Hindlimb muscle (tissue), 1 donor: Measurements from ENCODE around the gene HSP90AA1. TPM values are rescaled to one million over a fixed set of nuclear protein-coding genes. Genes with fewer than 3 reads are reported as not detected.
A peak's percentile ranks its signal among the peaks of the same experiment; 100 is the strongest.
"Not testable (repeated sequence)": the region's sequence is repeated elsewhere in the genome, so short reads cannot be mapped to it uniquely, and the experiment has no call there.

ENCODE experiments used
- DNase-seq: peaks from one replicate; pipeline ENCODE4 v3.0.0-alpha.2; 2013
- polyA plus RNA-seq: library from polyadenylated mRNA; unstranded; fragments of 120-200 nt; gene quantifications from one replicate; pipeline ENCODE4 v1.2.1, GENCODE V29; 2013; ENCODE audit not compliant: insufficient read length

Gene HSP90AA1
- 266 TPM for polyA plus RNA-seq

DNA sequence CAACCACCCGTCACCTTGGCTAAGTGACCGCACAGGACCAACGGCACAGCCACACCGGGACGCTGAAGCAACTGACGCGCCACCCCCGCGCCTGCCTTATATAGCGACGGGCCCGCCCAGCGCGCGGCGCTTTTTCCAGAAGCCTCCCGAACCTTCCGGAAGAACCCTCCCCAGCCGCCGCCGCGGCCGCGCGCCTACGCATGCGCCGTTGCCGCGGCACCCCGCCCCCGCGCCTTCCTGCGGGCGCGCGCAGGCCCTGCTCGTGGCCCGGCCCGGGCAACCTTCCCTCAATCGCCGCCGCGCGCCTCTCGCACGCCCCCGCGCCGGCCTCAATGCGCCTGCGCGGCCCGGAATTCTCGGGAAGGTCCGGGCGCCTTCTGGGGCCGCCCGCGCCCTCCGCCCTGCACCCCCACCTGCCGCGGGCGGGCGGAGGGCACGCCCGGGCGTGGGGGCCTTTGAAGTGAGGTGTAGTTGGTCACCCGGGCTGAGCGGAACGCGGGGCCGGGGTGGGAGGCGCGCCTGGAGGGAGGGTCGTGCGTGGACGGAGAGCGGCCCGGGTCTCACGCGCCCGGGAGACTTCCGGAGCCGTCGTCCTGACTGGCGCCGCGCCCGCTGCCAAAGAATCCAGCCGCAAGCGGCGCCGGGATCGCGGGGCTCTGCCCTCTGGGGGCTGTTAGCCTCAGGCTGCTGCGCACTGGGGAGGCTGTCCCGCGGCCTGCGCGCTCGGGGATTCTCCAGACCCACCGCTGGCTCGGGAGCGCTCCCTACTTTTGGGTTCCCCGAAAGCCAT is at the start of gene HSP90AA1:
Gene HSP90AA1 (minus strand): TSS at position 73 of the 790 bp plus-strand sequence. CDS start 666 bp downstream, outside the sequence.
- DNase-seq: peak; percentile 96

DNA sequence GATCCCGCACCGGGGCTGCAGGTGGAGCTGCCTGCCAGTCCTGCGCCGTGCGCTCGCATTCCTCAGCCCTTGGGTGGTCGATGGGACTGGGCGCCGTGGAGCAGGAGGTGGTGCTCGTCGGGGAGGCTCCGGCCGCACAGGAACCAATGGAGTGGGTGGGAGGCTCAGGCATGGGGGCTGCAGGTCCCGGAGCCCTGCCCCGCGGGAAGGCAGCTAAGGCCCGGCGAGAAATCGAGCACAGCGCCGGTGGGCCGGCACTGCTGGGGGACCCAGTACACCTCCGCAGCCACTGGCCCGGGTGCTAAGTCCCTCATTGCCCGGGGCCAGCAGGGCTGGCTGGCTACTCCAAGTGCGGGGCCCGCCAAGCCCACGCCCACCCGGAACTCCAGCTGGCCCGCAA is 48.6 kb upstream of the HSP90AA1 start:
- DNase-seq: not testable (repeated sequence)

DNA sequence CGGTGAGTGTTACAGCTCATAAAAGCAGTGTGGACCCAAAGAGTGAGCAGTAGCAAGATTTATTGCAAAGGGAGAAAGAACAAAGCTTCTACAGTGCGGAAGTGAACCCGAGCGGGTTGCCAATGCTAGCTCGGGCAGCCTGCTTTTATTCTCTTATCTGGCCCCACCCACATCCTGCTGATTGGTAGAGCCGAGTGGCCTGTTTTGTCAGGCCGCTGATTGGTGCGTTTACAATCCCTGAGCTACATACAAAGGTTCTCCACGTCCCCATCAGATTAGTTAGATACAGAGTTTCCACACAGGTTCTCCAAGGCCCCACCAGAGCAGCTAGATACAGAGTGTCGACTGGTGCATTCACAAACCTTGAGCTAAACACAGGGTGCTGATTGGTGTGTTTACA is 47.9 kb upstream of the HSP90AA1 start:
- not testable (repeated sequence) for DNase-seq

DNA sequence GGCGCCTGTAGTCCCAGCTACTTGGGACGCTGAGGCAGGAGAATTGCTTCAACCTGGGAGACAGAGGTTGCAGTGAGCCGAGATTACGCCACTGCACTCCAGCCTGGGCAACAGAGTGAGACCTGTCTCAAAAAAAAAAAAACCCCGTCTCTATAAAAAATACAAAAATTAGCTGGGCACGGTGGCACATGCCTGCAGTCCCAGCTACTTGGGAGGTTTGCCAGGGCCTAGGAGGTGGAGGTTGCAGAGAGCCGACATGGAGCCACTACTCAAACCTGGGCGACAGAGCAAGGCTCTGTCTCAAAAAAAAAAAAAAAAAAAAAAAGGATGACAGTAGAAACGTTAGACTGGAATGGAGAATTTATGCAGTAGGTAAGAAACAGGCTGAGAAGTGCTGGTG is 47.2 kb upstream of the HSP90AA1 start:
- not testable (repeated sequence) for DNase-seq

DNA sequence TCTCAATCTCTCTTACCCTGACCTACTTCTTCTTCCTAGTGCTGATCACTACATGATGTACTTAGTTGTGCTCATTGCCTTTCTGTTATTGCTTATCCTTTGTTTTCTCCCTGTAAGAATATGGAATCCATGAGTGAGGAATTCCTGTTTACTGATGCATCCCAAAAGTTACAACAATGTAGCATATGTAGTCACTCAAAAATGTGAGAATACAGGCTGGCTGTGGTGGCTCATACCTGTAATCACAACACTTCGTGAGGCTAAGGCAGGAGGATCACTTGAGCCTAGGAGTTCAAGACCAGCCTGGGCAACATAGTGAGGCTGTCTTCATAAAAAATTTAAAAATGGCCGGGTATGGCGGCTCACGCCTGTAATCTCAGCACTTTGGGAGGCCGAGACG is 44.9 kb upstream of the HSP90AA1 start:
- DNase-seq: no peak

DNA sequence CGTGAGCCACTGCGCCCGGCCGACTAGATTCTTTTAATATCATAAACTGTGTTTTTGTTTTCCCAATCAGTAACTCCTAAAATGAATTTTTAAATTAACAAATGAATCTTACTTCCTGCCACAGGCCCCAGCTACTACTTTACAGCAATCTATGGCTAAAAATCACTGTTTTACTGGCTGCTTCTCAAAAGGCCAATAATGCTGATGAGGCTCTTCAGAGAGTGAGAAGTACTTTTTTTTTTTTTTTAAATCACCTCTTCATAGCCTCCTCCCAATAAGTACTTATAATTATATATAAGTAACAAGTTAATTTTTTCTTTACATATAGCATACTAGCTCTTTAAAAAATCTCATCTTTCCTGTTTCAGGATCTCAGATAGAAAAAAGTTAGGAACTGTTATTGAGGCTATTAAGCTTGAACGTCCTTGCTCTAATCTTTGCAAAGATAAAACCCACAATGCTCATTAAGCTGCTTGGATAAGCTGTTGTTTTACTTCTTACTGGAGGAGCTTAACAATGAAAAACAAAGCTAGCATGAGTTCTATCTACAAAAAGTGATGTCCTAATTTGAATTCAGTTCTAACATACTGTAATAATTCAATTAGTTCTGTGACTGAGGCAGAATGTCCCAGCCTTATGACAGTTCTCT is 40.1 kb upstream of the HSP90AA1 start:
- DNase-seq: no peak

DNA sequence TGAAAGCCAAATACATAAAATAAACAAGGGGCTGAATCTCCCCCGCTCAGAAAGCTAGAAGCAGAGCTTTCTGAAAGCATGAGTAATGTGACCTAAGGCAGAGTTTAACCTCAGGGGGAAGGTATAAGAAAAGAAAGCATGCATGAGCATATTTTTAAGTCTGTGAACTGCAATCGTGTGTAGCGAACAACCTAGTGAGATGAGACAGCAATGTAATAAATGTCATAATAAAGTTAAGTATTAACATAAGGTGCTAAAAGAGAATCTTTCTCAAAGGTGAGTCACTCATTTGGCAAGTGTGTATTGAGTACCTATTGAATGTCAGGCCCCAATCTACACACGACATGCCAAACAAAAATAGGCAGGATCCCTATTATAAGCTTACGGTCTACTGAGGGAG is 38.7 kb upstream of the HSP90AA1 start:
- no peak for DNase-seq

DNA sequence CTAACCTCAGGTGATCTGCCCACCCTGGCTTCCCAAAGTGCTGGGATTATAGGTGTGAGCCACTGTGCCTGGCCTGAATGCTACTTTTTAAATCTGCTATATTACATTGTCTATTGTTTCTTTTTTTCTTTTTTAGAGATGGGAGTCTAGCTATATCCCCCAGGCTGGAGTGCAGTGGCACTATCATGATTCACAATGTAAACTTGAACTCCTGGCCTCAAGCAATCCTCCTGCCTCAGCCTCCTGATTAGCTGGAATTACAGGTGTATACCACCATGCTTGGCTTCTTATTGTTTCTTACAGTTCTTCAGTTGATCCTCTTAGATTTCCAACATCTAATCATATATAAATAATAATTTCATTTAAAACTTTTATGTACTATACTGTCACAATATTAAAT is 37.6 kb upstream of the HSP90AA1 start:
- DNase-seq: no peak

DNA sequence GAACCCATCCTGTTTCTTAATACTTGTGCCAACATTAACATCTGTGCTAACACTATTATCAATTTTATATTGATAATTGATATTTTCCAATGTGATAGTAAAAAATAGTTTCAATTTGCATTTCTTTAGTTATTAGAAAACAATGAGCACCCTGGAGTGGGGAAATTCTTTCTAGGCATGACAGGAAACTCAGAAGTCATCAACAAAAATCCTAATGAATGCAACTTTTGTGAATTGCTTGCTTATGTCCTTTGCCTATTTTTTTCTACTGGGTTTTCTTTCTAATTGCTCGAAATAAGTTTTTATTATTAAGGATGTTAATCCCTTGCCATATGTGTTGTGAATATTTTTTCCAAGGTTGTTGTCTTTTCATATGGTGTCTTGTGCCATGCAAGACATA is 34.7 kb upstream of the HSP90AA1 start:
- no peak for DNase-seq

DNA sequence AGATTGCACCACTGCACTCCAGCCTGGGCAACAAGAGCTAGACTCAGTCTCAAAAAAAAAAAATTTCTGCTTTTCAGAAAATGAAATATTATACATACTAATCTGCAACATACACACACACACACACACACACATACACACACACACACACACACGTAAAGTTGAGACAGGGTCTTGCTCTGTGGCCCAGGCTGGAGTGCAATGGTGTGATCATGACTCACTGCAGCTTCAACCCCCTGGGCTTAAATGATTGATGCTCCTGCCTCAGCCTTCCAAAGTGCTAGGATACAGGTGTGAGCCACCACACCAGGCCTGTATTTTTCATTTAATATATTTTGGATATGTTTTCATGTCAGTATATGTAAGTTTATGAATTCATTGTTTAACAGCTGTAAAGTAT is 34.0 kb upstream of the HSP90AA1 start:
- DNase-seq: no peak

DNA sequence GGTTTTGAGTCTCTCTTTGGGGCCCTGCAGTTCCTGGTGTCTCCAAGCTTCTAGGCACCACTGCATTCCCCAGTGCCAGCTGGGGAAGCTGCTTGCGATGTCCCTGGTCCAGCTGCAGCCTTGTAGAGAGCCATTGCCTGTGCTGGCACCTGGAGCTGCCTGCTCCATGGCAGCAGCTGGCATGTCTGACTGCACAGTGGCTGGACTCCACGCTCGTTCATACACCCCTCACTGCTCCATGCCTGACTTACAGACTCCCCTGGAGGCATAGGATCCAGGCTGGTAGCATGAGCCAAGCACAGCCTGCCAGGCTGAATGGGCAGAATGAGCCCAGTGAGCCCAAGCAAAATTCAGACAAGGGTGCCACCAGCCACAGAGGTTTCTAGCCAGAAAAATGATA is 31.0 kb upstream of the HSP90AA1 start:
- no peak for DNase-seq

DNA sequence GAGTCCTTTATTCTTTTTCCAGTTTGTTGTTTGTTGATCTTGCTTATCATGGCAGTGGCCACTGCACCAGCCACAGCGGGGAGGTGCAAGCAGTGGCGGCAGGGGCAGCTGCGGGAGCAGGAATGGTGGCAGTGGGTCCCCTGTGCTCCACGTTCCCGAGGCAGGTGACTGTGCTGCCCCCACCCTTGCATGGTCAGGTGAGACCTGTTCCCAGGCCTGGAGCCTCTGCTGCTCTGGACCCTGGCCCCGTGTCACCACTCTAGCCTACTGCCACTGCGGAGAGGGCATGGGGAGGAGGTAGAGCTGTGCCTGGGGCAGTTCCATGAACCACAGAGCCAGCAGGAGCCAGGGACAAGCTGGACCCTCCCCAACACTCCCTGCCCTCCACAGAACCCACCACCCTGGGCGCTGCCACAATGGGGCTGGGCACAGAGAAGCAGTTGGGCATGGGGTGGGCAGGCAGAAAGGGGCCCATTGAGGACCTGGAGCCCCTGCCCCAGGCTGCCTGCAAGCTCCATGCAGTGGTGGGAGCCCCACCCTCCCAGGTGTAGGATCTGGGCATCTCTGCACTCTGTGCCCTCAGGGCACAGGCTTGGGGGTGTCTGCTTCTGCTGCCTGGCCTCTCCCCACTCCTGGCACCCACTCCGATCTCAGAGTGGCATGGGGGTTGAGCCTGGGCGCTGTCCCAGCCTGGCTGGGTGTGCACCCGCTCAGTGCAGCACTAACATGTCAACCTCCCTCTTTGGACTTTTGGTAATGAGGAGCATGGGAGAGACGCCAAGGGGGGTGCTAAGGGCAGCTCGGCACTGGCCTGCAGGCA is 29.7 kb upstream of the HSP90AA1 start:
- no peak for DNase-seq

DNA sequence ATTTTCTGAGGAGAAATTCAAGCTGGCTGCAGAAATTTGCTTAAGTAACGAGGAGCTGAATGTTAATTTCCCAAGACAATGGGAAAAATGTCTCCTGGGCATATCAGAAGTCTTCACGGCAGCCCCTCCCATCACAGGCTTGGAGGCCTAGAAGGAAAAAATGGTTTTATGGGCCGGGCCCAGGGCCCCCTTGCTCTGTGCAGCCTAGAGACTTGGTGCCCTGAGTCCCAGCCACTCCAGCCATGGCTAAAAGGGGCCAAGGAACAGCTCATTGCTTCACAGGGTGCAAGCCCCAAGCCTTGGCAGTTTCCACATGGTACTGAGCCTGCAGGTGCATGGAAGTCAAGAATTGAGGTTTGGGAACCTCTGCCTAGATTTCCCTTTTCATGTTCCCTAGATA is 24.3 kb upstream of the HSP90AA1 start:
- no peak for DNase-seq

DNA sequence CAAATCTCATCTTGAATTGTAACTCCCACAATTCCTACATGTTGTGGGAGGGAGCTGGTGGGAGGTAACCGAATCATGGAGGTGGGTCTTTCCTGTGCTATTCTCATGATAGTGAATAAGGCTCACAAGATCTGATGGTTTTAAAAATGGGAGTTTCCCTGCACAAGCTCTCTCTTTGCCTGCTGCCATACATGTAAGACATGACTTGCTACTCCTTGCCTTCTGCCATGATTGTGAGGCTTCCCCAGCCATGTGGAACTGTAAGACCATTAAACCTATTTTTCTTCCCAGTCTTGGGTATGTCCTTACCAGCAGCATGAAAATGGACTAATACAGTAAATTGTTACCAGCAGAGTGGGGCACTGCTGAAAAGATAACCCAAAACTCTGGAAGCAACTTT is 22.5 kb upstream of the HSP90AA1 start:
- not testable (repeated sequence) for DNase-seq

DNA sequence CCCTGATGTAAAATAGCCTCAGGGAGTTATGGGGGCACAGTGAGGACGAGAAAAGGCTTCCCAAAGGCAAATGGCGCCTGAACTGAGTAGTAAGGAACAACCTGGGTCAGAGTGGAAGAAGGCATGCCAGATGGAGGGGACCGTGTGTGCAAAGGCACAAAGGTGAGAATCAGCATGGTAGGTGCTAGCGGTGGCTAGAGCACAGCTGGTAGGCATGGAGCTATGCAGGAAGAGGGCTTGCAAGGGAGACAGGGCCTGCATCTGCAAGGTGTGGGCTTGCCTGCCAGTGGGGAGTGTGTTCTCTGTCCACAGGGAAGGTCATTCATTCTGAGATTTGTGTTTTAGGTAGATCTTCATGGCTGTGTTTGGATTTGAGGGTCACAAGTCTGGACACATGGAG is 18.5 kb upstream of the HSP90AA1 start:
- no peak for DNase-seq

DNA sequence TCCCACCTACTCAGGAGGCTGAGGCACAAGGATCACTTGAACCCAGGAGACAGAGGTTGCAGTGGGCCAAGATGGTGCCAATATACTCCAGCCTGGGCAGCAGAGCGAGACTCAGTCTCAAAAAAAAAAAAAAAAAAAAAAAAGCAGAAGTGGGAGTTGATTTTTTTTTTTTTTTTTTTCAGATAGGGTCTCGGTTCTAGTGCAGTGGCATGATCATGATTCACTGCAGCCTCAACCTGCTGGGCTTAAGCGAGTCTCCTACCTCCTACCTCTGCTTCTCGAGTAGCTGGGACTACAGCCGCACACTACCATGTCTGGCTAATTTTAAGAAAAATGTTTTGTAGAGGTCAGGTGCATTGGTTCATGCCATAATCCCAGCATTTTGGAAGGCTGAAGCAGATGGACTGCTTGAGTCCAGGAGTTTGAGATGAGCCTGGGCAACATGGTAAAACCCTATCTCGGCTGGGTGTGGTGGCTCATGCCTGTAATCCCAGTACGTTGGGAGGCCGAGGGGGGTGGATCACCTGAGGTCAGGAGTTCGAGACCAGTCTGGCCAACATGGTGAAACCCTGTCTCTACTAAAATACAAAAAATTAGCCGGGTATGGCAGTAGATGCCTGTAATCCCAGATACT is 16.3 kb upstream of the HSP90AA1 start:
- no peak for DNase-seq

DNA sequence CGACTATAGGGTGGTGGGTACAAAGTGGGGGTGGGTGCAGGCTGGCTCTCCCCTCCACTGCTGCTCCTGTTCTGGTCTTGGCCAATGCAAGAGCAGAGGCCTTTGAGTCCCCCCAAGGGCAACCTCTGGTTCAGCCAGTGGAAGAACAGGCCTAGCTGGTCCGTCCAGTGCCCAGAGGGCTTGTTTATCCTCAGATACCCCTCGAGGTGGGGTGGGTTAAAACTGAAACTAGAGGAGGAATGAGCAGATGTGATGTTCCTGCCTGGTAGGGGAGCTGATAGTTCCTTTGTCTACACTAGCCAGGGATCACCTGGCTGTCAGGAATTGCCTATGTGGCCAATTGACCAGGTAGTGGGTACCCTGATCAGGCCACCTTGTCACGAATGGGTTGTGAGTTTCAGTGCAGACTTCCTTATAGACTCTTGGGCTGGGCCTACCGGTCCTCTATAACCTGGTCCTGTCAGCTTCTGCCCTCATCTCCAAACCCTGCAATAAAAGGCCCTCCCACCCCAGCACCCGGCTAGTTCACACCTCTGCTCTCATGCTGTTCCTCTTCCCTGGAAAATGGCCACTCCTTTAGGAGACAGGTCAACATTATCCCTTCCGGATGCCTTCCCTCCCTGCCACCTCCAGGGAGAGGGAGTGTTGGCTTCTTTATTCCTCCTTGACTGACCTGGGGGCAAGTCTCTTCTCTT is 10.7 kb upstream of the HSP90AA1 start:
- DNase-seq: no peak

DNA sequence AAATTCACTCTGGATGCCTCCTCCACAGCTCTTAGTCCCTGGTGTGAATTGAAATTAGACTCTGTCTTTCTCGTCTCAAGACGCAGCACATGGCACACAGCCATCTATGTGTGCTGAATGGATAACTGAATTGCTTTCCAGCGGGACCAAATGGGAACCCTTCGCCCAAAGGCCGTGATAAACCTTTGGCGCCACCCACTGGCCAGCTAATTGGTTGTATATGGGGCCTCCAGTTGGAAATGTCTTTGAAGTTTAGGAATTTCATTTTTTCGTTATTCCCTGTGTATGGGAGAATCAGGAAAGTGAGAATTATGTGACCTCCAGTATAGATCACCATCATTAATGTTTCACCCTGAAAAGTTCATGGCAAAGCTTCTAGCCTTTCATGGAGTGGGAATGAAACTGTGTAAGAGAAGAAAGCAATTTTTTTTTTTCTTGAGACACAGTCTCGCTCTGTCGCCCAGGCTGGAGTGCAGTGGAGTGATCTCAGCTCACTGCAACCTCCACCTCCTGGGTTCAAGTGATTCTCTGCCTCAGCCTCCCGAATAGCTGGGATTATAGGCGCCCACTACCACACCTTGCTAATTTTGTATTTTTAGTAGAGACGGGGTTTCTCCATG is 9.8 kb upstream of the HSP90AA1 start:
- peak; percentile 82 for DNase-seq

DNA sequence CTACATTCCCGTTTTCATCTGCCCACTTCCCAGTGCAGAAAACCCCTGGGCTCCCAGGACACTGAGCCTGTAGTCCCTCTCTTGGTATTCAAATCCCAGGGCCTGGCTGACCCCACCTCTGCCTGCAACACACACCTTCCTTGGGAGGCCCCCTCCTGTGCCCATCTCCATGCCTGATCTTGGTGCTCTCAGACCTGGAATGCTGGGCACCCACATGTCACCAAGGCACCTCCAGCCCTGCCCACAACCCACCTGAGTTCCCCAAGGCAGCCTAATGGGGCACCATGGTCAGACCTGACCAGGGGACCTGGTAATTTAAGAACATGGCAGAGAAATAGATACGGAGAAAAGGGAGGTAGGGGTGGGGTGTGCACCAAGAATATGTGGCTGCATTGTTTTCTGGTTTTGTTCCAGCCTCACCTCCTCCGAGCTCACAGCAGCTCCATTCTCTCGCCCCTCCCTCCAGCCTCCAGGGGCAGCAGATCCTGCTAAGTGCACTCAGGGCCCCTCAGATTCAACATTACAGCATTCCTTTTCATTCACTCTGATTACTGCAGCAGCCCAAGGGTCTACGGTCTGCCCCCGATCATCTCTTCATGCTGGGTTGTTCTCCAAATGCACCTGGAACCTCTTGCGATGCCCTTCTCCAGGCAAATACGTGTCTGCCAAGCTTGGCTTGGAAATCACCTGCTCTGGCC is 9.2 kb upstream of the HSP90AA1 start:
- DNase-seq: no peak

DNA sequence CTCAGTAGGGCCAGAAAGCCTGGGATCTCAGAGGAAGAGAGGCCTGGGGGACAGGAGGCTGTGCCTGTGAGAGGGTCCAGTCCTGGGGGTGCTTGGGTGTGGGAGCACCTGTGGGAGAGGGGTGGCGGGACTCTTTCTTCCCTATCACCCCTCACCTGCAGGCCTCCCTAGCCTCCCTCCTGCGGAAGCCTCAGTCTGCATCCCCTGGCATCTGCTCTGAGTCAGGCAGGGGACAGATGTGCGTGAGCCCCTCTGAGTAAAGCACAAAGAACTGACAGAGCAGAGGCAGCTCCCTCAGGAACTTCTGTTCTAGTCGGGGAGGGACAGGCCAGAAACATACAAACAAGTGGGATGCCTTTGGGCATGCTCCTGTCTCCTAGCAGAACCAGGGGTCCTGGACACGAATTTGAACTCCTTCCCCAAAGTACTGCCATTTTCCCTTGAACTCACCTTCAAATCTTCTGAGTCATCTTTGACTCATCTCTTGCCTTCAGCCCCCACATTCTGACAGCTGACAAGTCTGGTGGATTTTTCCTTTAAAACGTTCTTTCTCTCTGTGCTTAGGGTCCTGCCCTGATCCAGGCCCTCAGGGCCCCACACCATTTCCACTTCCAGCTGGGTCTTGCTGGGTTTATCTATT is 8.5 kb upstream of the HSP90AA1 start:
- DNase-seq: no peak

DNA sequence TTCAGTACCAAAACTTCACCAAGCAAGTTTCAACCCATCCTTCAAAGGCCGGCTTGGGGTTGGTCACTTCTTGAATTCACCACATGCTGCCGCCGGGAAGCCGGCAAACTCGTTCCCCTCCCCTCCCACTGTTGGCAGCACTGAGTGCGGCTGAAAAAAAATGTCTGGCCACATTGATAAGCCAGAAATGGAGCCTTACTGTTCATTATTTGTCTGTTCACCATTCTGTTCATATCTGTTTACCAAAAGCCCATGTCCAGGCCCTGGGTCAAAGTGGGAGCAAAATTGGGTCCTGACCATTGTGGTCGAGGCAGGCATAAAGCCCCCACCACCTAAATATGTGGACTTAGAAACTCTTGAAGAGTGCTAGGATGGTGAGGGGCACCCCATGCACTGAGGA is 7.3 kb upstream of the HSP90AA1 start:
- DNase-seq: no peak
